OCI-LY3 (cell line): ENCODE data around the gene JADE2.

ENCODE experiments used
- CTCF ChIP-seq: fragments of 200-600, 300-600 bp; sonication (generic); IDR thresholded peaks from 2 replicates; pipeline ENCODE4 v1.5.1; 2014; ENCODE audit warnings: antibody characterized with exemption, low read length, low read depth
- EZH2phosphoT487 ChIP-seq: fragments of 200-600 bp; shearing (Covaris generic); IDR thresholded peaks from 2 replicates; pipeline ENCODE4 v1.6.1; 2018; ENCODE audit warnings: antibody characterized with exemption, mixed run types, low read depth

DNA sequence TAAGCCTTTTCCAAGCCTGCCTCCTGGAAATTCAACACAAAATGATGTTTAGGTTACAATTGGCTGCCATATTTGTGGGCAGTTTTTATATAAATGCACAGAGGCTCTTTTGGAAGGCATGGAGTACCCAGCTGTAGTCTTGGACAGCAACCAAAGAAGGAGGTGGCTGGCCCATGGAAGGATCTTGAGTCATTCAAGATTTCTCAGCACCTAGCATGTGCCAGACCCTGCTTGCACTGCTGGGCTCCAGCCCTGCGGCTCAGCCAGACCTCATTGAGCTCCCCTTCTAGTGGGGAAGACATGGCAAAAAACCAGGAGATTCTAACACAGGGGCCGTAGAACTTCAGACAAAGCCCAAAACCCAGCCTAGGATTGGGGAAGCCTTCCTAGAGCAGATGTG is 22.1 kb downstream of the JADE2 start:
- TF ChIP-seq CTCF (no peak), EZH2phosphoT487 (no peak)
